Measurements from ENCODE around the gene TMTC4.

GRCh38 chr13:100657881-100658315 is 16.7 kb downstream of the TMTC4 start:
- no peak for TF ChIP-seq CTCF (IDR thresholded peaks at IDR 0.05)
- TF ChIP-seq ZNF512 (CRISPR knock-in tag; IDR thresholded peaks at IDR 0.05; ENCODE audit: borderline replicate concordance): no peak
- TF ChIP-seq JUN (CRISPR knock-in tag; IDR thresholded peaks at IDR 0.05): no peak
- no peak for TF ChIP-seq USF2 (CRISPR knock-in tag; IDR thresholded peaks at IDR 0.05)
- no peak for TF ChIP-seq ZNF121 (CRISPR knock-in tag; IDR thresholded peaks at IDR 0.05)
- TF ChIP-seq, protein P1, sequence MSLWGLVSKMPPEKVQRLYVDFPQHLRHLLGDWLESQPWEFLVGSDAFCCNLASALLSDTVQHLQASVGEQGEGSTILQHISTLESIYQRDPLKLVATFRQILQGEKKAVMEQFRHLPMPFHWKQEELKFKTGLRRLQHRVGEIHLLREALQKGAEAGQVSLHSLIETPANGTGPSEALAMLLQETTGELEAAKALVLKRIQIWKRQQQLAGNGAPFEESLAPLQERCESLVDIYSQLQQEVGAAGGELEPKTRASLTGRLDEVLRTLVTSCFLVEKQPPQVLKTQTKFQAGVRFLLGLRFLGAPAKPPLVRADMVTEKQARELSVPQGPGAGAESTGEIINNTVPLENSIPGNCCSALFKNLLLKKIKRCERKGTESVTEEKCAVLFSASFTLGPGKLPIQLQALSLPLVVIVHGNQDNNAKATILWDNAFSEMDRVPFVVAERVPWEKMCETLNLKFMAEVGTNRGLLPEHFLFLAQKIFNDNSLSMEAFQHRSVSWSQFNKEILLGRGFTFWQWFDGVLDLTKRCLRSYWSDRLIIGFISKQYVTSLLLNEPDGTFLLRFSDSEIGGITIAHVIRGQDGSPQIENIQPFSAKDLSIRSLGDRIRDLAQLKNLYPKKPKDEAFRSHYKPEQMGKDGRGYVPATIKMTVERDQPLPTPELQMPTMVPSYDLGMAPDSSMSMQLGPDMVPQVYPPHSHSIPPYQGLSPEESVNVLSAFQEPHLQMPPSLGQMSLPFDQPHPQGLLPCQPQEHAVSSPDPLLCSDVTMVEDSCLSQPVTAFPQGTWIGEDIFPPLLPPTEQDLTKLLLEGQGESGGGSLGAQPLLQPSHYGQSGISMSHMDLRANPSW (CRISPR knock-in tag; conservative IDR thresholded peaks at IDR 0.05; ENCODE audit: low read depth): no peak
- TF ChIP-seq FOXJ3 (CRISPR knock-in tag; IDR thresholded peaks at IDR 0.05; ENCODE audit: borderline replicate concordance): no peak
- no peak for TF ChIP-seq KAT7 (CRISPR knock-in tag; IDR thresholded peaks at IDR 0.05; ENCODE audit: borderline replicate concordance)
- no peak for TF ChIP-seq TEAD4 (CRISPR knock-in tag; IDR thresholded peaks at IDR 0.05)
- no peak for TF ChIP-seq ESRRA (CRISPR knock-in tag; IDR thresholded peaks at IDR 0.05; ENCODE audit: borderline replicate concordance)
- no peak for TF ChIP-seq IRF1 (CRISPR knock-in tag; IDR thresholded peaks at IDR 0.05)
